NCI-H82 treated with DMSO at 0.1 percent for 48 hours (cell line): ENCODE results near the gene MSH2.
"Not testable (repeated sequence)": the region's sequence is repeated elsewhere in the genome, so short reads cannot be mapped to it uniquely, and the experiment has no call there.

Source experiments
- DNase-seq: peaks from one replicate; lab custom pipeline; 2025; ENCODE audit not compliant: unreplicated experiment; lab: John Stamatoyannopoulos, UW

The MSH2 gene

DNA sequence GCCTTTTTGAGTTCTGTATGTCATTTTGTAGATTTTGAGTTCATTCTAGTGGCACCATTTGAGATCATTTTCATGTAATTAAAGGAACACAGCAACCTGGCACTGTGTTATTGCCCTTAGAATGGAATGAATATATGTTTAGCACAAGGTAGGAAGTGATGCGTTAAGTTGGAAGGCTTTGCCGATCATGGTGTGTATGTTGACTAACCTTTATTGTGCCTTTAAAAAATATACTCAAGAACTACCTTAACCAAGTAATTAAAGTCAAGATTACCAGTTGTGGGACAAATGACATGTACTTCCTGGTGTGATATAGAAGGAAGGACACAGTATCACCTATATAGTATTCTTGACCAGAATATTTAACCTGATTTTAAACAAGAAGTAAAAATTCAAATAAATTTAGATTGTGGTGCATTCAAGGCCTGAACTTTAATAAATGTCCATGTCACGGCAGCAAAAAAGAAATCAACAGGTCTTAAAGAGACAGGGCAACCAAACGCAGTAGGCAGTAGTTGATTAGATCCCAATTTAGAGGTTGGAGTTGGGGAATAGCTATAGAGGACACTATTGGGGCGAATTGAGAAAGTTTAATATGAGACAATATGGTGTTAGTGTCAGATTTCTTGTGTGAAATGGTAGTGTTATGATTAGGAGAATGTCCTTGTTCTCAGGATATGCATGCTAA, 68.6 kb downstream of the MSH2 start:
- DNase-seq: no peak

DNA sequence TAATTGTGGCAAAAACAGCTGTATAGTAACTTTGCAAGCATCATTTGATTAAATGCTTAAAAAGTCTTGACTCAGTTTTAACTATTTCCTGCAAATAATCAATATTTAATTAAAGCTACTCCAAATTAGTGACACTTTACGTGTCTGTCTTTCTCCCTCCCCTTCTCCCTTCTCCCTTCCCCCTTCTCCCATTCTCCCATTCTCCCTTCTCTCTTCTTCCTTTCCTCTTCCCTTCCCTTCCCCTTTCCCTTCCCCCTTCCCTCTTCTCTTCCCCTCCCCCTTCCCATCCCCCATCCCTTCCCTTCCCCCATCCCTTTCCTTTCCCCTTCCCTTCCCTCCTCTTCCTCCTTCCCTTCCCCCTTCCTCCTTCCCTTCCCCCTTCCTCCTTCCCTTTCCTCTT, 76.9 kb downstream of the MSH2 start:
- no peak for DNase-seq

DNA sequence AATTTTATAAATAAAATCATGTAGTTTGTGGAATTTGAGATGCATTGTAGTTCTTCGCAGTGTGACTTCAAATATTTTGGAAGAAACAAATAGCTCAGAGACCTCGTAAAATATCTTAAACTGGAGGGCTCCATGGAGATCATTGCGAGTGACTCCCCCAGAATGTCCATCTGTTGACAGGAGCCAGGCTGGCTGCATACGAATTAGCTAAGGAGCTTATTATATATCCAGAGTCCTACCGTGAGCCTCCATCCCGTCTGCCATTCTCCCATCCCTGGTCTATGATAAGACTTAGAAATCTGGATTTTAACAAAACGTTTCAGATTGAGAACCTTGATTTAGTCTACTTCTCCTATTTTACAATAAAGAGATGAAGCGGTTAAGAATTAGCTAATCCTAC, 80.2 kb downstream of the MSH2 start:
- DNase-seq: peak; percentile 92

DNA sequence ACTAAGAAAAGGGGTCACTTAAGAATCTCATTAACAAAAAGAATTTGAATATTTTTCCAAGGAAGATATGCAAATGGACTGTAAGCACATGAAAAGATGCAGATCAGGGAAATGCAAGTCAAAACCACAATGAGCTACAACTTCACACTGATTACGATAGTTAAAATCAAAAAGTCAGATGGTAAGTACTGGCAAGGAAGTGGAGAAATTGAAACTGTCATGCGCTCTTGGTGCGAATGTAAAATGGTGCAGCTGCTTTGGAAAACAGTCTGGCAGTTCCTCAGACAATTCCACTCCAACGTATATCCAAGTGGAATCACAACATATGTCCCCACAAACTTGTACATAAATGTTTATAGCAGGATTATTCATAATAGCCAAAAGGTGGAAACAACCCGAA, 81.4 kb downstream of the MSH2 start:
- no peak for DNase-seq

DNA sequence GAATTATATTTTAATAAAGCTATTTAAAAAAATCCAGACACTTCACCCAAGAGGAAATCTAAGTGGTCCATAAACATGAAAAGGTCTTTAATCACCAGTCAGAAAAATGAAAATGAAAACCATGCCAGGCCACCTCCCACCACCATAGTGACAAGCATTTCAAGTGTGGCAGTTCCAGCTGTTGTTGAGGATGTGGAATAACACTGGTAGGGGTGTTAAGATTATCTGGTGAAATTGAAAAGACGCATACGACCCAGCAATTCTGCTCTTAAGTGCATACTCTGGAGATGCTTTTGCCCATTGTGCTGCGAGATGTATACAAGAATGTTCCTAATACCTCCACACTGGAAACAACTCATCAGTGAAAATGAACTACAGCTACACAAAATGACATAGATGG, 82.2 kb downstream of the MSH2 start:
- no peak for DNase-seq

DNA sequence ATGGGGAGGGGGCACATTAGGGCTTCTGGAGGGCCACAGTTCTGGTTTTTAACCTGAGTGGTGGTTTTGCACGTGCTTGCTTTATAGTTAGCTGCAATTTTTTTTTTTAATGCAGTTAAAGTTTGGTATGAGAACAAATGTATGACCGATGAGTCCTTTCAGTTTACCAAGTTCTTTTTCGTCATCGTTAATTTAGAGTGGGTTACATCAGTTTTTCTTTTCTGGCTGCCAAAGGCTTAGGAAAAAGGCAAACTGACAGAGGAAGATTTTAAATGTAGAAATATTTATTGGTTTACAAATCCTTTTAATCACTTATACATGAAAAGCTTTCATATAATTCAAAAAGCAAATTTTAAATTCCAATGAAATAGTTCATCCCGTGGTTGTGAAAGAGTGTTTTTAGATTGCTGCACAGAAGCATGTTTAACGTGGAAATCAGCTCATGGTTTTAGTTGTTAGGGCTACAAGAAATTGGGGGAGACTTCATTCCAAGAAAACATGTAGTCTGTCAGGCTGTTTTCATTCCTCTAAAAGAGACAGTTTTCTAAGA, 82.9 kb downstream of the MSH2 start:
- DNase-seq: no peak

DNA sequence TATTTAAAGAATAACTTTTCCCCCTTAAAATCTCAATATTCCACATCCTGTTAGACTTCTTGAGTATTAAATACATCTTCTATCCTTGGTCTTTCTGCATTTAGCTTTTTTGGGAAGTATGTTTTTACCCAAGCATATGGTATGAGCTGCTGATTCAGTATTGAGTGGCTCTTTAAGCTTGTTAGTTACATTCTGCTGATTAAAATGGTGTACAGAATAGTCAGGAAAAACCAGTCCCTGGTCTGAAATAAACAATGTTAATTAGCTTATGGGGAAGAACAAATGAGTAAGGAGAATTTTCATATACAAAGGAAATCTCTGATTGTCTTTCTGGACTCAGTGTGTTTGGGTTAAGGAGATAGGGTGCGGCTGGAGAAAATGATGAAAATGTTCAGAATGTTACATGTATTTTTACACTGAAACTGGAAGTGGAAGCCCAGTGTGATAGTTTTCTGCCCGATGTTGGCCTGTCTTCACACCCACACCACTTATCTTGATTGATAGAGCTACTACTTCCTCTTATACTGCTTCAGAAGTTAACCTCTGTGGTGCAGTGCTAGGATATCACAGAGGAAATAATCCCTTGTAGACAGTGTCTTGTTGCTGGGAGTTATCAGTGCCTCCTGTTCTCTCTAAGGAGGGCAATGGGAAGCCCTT, 84.0 kb downstream of the MSH2 start:
- peak; percentile 98 for DNase-seq

DNA sequence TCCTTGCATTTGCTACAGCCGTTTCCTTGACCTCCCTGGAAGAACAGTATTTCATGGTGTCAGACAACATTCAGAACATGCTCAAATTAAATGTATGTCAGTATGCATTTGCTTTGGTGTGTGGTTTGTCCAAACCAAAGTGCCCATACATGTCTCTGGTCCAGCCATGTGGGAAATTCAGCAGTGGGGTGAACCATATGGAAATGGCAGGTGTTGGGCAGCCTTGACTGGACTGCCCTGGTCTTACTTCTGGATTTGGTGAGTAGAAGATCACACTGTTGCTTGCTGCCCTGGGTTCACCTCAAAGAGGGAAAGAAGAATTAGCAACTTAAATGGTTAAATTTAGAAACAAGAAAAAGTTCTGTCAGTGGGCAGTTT, 84.5 kb downstream of the MSH2 start:
- peak; percentile 88 for DNase-seq

DNA sequence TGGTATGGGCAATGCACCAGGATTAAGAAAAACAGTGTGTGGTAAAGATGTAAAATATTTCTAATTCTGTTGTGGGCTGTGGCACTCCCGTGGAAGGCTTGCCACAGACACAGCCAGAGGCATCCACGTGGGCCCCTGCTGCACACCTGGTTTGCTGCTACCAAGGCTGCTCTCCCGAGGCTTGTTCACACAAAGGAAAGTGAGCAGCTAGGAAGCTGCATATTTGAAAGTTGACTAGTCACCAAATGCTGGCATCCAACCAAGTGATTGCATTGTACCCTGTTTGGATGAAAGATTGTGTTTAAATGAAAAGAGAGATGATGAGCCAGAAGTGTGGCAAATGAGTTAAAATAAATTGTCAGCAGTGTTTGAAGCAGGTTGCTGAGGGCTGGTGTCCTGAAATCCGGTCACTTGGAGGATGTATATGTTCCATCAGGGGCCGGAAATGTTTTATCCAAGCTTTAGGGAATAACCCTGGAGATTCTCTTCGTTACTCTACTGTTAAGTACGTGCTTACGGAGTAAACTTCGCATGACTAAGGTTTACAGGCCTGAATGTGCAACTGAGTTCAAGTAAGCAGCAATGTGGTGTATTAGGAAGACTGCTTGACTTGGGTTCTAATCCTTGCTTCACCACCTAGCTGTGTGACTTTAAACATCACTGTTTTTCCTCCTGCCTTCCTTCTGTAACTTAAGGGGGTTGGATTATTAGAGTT, 86.1 kb downstream of the MSH2 start:
- DNase-seq: no peak

DNA sequence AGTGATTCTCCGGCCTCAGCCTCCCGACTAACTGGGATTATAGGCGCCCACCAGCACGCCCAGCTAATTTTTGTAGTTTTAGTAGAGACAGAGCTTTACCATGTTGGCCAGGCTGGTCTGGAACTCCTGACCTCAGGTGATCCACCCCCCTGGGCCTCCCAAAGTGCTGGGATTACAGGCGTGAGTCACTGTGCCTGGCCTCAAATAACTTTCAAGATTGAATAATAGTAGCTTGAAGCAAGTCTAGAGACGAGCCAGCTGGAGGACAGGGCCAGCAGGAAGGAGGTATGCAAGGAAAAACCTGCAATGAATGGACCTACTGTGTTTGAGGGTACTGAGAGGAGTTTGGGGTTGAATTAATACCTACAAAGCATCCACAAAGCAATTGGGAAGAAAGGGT, 87.5 kb downstream of the MSH2 start:
- no peak for DNase-seq

DNA sequence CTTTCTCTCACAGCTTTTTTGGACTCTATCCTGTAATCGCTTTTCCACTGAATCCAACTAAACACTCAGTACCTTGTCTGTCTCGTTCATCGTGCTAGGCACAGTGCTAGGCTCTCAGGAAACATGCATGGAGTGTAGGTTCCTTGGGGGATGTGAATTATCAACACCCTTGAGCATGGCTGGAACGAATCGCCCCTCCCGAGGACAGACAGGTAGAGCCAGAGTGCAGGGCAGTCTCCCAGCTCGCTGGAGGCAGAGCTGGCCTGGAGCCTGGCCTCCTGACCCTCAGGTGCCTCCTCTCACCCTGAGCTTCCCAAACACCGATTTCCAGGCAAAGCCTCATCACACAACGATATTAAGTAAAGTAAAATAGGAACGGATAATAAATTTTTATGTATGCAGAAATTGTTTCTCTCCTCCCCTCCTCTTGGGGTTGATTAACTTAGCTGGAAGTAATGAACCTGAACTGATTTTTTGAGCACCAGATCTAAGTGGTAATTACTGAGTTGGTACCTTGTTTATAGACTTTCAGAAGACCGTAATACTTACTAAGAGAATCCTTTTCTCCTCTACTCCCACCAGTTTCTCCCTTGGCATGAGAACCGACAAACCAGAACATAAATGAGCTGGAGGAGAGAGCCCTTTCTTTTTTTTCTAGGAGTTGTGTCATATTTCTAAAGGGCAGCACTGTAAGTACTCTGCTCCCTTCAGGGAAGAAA, 90.5 kb downstream of the MSH2 start:
- no peak for DNase-seq

DNA sequence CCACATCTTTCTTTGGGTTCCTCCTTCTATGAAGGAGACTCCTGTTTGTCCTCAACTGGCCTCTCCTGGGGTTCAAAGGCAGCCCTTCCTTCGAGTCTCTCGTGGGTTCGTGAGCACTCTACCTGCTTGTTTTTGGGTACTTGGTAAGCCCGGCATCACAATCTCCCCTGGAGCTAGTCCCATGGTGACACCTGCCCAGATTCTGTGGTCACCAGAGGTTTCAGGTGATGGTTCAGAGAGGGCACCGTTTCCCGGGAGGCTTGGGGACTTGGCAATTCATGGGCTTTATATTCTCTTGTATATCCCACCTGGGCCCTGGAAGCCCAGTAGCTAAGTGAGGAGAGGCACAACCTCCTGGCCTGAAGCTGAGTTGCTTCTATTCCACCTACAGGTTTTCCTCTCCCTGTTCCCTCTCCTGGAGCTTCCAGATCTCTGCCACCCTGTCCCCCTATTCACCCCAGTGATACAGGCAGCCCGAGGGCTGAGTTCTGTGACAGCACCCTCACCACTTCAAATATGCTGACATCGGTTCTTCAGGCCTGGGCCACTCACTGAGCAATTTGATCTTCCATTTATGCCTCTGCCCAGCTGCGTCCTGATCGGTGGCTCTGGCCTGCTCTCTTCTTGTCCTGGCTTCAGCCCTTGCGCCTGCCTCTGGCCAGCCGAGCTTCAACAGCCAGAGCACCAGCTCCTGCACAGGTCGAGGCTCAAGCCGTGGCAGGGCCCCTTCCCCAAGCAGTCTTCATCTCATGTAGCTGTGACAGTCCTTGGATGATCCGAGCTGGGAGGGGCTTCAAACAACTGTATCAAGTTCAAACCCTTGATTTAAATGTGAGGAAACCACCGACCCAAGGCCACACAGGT, 91.5 kb downstream of the MSH2 start:
- no peak for DNase-seq

DNA sequence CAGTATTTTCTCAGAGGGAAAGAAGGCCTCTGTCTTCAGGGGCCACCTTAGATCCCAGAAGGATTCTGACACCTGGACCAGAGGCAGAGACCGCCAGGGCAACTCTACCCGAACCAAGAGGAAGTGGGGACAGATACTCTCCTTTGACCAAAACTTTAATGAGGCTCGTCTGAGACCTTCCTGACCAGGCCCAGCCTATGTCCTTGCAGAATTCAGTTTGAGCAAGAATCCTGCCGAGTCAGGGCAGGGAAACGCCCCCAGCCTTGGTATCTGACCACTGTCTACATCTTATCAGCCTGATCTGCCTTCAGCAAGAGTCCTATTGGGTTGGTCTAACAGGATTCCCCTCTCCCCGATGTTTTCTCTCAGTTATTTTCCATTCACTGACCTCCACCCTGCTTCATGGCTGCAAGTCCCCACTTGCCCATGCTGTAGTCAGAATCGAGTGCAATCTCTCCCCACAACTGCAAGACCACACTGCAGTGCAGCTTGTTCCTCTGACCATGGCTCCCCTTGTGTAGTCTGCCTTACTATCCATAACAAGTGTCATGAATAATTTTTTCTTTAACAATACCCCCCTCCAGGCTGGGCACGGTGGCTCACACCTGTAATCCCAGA, 95.0 kb downstream of the MSH2 start:
- DNase-seq: no peak

DNA sequence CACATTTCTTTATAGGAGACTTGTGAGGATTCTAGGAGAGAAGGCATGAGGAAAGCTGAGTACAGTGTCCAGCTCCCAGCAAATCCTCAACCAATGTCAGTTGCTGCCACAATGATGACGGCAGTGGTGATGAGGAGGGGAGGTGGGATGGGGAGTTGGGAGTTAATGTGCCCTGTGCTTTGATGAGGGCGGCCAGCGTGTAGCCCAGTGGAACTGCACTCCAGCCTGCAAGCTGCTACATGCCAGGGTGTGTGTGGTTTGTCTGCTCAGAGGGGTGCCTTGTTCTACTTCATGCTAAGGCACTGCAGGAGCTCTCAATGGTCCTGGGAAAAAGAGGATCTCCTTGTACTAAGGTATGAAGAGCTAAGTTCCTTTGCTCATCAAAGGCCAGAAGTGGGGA, 96.1 kb downstream of the MSH2 start:
- no peak for DNase-seq

DNA sequence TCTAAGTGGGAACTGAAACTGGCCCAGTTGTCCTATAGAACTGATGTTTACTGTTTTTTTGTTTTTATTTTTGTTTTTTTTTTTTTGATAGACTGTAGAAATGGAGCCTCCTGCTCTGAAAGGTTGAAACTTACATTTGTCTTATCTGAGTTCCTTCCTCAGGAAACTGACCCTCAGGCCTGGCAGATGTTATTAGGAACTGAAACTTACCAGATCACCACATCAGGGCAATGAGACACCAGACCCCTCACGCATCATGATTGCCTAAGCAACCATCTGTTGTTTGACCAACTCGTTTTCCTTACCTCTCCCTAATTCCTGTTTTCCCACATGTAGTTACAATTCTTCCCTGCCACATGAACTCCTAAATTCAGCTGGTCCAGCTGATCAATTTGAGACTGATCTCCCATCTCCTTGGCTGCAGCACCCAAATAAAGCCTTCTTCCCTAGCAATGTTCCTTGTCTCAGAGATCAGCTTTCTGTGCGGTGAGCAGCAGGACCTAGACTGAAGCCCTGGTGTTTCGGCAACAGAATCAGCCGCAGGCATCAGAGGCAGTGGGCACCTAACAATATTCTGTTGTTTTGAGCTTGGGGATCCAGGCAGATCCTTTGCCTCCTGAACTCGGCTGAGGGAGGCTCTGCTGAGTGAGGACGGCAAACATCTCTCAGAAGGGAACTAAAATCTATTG, 96.8 kb downstream of the MSH2 start:
- no peak for DNase-seq

DNA sequence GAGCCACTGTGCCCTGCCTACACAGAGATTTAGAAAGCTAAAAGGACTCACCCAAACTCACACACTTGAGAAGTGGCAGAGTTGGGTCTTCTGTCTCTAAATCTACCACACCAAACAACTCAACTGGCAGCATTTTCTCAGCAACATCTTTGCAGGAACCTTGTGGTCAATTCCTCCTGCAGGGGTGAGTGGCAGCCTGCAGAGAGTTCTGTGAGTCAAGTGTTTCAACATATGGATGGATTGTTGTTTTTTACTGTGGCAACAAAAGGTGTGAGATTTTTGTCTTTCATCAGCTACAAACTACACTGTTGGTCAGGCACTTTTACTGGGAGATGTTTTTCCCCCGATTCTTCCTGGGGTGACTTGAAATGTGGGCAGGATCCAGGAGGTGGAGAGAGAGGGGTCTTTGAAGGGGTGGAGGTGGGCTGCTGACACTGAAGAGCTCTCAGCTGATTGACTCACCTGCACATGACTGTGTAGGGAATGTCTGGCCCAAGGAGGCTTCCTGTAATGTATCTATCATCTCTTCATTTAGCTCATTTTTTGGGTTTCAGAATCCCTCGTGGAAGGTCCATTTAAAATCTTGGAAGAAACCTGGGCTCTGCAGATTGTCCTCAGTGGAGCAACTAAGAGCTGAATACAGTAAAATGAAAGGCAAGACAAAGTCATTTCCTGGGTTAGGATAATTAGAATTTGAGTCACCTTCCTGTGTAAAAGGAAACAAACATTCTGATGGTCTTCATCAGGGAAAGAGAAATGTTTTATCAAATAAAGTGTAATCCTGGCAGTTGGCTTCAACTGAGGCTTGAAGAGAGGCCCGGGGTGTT, 98.6 kb downstream of the MSH2 start:
- no peak for DNase-seq

DNA sequence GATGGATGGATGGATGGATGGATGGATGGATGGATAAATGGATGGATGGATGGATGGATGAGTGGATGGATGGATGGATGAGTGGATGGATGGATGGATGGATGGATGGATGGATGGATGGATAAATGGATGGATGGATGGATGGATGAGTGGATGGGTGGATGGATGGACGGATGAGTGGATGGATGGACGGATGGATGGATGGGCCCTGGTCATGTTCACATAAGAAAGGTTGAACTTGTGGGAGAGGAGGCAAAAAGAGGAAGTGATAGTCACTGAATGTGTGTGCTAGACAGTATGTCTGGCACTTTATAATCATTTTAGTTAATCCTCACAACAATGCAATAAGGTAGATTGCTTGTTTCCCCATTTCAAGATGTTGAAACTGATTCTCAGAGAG, 99.5 kb downstream of the MSH2 start:
- not testable (repeated sequence) for DNase-seq

DNA sequence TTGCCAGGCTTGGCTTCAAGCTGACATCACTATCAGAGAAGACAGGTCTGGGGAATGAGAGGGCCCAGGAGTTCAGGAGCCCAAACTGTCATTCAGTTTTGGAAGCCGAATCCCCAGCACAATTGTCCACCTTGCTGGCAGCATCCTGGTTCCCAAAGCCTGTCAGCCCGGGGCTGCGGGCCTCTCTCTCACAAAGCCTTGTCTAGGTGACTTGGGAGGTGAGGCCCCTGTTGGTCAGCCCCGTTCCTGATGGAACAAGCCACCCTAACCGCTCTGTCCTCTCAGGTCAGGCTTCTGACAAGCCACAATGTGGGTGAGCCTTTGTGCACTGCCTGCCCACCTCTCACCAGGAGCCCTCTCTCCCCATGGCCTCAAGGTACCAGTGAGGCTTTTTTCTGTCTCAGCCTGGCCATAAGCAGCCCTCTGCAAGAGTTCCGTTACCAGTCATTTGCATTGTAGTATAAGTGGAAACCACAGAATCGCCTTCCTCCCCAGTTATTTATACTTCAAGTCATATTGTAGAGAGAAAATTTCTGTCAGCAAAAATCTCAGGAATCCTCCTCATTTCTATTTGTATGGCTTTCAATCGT, 100.6 kb downstream of the MSH2 start:
- no peak for DNase-seq
